Germinal center (tissue), 1 donor: Measurements from ENCODE around the gene ISLR2.

Source experiments
- DNase-seq: peaks from one replicate; pipeline ENCODE4 v3.0.0; 2012; ENCODE audit warnings: mixed read lengths, low spot score

The ISLR2 gene

GRCh38 chr15:74129586-74130154 is 716 bp upstream of the ISLR2 start:
- DNase-seq: no peak

DNA sequence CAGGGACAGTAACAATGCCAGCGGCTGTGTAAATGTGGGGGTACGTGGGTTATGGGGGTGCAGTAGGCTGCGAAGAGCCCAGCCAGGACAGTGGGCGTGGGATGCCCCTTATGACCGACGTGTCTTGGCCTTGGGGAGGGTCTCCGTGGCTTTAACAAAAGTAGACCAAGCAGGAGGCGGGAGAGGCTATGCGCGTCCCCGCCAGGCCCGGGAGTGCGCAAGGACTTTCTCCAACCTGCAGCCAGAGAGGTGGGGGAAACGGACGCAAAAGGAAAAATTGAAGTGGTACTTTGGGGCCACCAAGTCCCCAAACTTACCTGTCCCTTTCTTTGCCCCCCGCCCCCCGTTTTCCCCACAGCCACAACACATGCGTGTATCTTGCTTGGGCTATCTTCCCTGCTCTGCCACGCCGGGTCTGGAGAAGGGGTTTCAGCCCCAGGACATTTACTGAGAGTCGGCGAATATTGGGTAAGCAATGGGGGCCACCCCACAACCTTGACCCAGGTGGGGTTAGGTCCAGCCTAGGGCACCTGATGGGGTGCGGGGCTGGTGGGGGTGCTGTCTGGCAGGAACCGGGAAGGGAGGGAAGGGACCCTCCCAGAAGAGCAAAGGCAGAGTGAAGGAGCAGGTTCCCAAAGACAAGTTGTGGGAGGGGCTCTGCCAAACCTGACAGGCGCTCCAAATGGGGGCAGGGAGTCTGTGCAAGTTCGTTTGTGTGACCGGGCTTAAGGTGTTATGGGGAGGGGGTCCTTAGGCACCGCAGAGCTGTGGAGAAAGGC is 652 bp downstream of the ISLR2 start:
- no peak for DNase-seq

GRCh38 chr15:74131628-74132413 is 1.4 kb downstream of the ISLR2 start:
- DNase-seq: no peak

- DNase-seq: no peak
Observed at GRCh38 chr15:74132681-74133651, 2.6 kb downstream of the ISLR2 start.

DNA sequence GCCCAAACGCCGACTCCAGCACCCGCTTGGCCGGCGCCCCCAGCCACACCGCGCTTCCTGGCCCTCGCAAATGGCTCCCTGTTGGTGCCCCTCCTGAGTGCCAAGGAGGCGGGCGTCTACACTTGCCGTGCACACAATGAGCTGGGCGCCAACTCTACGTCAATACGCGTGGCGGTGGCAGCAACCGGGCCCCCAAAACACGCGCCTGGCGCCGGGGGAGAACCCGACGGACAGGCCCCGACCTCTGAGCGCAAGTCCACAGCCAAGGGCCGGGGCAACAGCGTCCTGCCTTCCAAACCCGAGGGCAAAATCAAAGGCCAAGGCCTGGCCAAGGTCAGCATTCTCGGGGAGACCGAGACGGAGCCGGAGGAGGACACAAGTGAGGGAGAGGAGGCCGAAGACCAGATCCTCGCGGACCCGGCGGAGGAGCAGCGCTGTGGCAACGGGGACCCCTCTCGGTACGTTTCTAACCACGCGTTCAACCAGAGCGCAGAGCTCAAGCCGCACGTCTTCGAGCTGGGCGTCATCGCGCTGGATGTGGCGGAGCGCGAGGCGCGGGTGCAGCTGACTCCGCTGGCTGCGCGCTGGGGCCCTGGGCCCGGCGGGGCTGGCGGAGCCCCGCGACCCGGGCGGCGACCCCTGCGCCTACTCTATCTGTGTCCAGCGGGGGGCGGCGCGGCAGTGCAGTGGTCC is 3.5 kb downstream of the ISLR2 start:
- DNase-seq: no peak

DNA sequence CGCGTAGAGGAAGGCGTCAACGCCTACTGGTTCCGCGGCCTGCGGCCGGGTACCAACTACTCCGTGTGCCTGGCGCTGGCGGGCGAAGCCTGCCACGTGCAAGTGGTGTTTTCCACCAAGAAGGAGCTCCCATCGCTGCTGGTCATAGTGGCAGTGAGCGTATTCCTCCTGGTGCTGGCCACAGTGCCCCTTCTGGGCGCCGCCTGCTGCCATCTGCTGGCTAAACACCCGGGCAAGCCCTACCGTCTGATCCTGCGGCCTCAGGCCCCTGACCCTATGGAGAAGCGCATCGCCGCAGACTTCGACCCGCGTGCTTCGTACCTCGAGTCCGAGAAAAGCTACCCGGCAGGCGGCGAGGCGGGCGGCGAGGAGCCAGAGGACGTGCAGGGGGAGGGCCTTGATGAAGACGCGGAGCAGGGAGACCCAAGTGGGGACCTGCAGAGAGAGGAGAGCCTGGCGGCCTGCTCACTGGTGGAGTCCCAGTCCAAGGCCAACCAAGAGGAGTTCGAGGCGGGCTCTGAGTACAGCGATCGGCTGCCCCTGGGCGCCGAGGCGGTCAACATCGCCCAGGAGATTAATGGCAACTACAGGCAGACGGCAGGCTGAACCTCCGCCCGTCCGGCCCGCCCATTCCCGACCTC is 4.1 kb downstream of the ISLR2 start:
- DNase-seq: peak; percentile 31

DNA sequence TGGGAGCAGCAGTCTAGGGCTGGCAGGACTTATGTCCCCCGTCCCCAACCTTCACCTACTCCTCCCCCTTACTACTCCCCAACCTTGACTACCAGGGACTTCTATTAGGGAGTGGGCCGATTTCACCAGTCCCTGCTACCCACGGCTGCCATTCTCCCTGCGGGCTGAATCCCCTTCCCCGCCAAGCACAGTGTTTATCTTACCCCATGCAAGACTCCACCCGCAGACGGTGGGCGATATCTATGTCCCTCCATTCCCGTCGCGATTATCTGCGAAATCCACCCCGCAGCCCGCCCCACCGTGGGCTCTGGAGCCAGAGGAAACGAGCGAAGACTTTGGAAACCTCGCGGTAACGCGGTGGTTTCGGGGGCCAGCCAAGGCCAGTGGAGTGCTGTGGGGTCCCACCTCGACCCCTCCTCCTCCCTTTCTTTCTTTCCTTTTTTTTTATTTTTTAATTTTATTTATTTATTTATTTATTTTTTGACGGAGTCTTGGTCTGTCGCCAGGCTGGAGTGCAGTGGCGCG is 4.7 kb downstream of the ISLR2 start:
- DNase-seq: no peak

- DNase-seq: no peak
Observed at GRCh38 chr15:74136540-74136813, 6.1 kb downstream of the ISLR2 start.

GRCh38 chr15:74136814-74137536 is 6.6 kb downstream of the ISLR2 start:
- no peak for DNase-seq

DNA sequence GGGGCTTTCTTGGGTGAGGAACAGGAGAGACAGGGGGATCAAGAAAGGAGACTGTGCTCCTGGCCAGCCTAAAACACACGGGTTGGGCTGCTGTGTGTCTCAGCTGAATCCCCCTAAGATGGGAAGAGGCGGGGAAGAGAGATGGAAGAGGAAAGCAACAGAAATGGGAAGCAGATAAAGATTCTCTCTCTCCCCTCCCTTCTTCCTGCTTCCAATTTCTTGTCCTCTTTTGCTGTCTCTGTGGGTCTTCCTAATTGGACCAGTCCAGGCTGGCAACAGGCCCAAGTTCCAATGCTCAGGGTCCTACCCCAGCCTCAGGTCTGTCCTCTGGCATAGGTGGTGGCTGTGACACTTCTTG is 7.1 kb downstream of the ISLR2 start:
- no peak for DNase-seq

- no peak for DNase-seq
Observed at GRCh38 chr15:74138642-74139041, 8.3 kb downstream of the ISLR2 start.

- DNase-seq: no peak
Observed at GRCh38 chr15:74141591-74141990, 11.2 kb downstream of the ISLR2 start.

DNA sequence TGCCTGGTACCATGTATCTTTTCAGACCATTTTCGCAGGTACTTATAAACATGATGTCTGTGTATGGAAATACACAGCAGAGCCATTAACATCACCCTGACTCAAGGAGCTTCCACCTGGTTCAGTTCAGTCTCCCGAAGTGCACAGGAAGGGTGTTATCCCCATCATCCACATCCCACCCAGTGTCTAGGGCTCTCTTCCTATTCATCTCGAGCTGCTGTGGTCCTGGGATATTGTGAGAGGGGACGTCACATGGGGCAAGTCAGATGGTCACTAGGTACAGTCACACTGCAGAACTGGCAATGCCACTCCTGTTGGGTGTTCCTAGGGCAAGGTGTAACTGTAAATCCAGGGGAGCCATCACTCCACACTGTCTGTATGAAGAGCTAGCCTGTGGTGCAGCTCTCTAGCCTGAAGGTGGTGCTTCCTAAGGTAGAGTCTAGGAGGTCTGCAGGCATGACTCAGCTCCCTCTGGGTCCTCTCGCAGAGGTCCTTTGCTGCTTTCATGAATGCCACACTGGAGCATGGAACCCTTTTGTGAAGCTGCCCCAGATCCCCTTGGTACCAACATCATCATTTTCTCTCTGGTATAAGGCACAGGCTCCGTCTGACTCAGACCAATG is 13.9 kb downstream of the ISLR2 start:
- DNase-seq: no peak

- no peak for DNase-seq
Observed at GRCh38 chr15:74146277-74146800, 16.0 kb downstream of the ISLR2 start.

GRCh38 chr15:74147051-74147450 is 16.7 kb downstream of the ISLR2 start:
- no peak for DNase-seq

DNA sequence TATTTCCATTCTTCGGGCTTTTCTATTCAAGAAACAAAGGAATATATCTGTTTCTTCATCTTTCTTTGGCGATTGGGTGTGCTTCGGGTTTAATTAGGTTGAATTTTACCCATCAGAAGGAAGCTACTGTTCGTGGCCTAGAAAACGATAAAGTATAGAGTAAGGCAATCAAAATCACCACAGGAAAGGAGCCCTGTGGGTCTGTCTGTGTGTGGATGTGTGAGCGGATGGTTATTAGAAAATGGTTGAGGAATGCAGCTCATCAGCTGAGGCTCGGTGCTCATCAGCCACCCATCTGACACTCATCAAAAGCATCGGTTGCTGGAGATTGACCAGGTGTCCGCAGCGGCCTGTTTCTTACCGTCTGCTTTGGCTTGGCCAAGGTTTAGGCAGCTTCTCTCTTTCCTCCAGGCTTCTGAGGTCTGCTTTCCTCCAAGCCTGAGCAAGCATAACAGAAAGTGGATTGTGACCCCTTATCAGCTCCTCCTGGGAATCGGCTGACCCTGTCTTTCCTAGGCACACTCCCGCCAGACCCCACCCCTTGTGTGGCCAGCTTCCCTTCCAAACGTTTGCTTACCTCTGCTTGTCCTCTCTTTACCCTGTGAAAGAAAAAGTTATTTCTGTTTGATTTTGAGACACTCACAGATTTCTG is 25.5 kb downstream of the ISLR2 start:
- DNase-seq: no peak

DNA sequence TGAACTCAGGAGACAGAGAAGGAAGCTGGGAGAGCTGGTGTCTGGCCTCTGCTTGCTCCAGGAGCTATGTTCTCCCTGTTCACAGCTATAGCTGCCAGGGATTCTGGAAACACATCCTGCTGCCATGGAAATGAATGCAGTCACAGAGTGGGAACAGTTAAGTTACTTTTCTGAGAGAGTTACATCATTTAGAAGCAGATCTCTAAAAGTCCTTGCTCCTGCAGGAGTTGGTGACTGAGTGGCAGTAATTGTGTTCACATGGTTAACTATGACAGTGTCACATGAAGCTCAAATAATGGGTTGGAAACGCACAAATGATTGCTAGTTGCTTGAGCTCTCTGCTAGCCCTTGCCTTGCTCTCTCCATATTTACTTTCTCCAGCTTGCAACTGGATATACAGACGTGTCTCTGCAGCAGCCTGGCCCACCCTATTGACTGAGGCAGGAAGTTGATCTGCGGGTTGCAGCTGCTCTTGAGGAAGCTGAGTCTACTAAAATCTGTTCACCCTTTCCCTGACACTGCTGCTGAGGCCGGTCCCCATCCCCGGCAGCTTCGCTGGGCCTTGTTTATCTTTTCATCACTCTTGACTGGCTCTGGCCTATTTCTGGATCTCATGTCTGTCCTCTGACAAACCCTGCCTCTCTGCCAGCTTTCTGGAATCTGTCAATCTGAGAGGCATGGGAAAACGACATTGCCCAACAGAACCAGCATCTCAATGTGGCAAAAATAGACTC is 26.5 kb downstream of the ISLR2 start:
- no peak for DNase-seq
